B cell (primary cell): Measurements from ENCODE around the gene NFYC.

Experiments used
- EZH2 ChIP-seq: IDR thresholded peaks from 2 replicates; pipeline ENCODE4 v1.6.1; 2012; ENCODE audit warnings: borderline replicate concordance, low read depth, mild to moderate bottlenecking, moderate library complexity, low read length; ENCODE audit not compliant: insufficient read depth, poor library complexity, severe bottlenecking
- TF ChIP-seq, protein P1 (sequence below): fragments of 200-600 bp; IDR thresholded peaks from one replicate; pipeline ENCODE4 v1.8.0; 2022; ENCODE audit warnings: antibody characterized with exemption, mild to moderate bottlenecking

DNA sequence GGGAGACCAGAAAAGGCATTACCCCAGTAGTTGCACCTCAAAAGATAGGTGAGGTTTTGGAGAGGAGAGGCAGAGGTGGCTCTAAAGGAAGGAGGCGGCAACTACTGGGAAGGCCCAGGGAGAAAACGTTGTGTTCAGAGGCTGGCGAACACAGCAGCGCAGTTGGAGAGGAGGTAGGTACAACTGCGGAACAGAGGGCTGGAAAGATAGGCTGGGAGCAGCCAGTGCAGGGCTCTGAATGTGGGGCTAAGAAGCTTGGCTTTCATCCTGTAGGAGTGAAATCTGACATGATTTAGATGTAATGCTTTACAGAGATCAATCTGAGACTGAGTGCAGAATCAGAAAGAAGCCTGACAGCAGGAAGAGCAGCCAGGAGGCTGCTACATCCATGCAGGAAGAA lies 39.0 kb upstream of the NFYC start:
- TF ChIP-seq, protein P1, sequence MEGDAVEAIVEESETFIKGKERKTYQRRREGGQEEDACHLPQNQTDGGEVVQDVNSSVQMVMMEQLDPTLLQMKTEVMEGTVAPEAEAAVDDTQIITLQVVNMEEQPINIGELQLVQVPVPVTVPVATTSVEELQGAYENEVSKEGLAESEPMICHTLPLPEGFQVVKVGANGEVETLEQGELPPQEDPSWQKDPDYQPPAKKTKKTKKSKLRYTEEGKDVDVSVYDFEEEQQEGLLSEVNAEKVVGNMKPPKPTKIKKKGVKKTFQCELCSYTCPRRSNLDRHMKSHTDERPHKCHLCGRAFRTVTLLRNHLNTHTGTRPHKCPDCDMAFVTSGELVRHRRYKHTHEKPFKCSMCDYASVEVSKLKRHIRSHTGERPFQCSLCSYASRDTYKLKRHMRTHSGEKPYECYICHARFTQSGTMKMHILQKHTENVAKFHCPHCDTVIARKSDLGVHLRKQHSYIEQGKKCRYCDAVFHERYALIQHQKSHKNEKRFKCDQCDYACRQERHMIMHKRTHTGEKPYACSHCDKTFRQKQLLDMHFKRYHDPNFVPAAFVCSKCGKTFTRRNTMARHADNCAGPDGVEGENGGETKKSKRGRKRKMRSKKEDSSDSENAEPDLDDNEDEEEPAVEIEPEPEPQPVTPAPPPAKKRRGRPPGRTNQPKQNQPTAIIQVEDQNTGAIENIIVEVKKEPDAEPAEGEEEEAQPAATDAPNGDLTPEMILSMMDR = no peak
- TF ChIP-seq EZH2 = no peak
